ENCODE data around the gene SERPINA4.

Gene SERPINA4, protein sequence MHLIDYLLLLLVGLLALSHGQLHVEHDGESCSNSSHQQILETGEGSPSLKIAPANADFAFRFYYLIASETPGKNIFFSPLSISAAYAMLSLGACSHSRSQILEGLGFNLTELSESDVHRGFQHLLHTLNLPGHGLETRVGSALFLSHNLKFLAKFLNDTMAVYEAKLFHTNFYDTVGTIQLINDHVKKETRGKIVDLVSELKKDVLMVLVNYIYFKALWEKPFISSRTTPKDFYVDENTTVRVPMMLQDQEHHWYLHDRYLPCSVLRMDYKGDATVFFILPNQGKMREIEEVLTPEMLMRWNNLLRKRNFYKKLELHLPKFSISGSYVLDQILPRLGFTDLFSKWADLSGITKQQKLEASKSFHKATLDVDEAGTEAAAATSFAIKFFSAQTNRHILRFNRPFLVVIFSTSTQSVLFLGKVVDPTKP

GRCh38 chr14:94560751-94561655, at the start of gene SERPINA4:
Gene SERPINA4, plus strand, starts transcription at chr14:94561442. Its CDS starts 2,041 bp downstream, at chr14:94563483.
- no peak for DNase-seq

GRCh38 chr14:94514351-94514750, 46.9 kb upstream of the SERPINA4 start:
- no peak for DNase-seq

- no peak for DNase-seq
These were observed 45.8 kb upstream of the SERPINA4 start for GRCh38 chr14:94515426-94515825.

- DNase-seq, result no peak
These were observed 45.4 kb upstream of the SERPINA4 start for GRCh38 chr14:94515856-94516255.

DNA sequence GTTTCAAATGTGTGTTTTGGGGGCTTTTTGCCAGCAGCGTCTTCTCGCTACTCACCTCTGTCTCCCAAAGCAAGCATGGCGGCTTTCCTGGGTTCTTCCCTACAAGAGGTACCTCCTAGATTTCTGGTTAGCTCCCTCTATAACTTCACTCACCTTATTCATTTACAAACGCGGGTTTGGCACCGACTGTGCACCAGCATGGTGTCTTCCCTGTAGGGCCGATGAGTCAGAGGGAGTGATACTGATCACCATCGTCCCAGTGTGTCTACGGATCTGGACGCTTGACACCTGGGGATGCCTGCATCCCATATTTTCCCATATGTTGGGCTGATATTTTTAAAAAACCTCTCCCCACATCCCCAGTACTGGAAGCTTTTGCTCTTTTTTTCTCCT, 44.0 kb upstream of the SERPINA4 start:
- DNase-seq, result no peak

DNA sequence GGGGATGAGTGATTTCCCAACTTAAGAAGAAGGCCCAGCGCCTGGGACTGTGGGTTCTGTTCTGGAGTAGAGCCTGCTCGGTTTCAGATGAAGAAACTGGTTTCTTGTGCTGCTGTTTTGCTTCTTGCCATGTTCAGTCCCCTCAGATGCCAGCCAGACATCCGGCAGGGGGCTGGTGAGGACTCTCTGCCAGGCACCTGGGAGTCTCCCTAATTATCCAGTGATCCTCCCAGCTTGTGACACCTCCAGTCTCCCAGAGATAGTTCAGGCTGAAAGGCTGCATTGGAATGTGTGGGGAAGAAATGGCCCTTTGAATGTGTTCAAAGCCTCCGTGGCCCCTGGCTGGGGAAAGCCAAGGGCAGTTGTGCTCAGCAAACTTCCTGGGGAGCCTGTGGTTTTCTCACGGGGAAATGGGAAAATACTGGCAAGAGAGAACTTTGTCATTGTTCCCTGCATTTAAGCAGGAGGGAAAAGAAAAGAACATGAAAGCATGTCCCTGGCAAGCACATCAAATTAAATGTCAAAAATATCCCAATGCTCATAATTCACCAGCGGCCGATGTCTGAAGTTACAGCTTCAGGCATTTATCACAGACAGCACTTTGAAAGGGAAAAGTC, 43.5 kb upstream of the SERPINA4 start:
- DNase-seq, result no peak

- DNase-seq, result no peak
These were observed 39.7 kb upstream of the SERPINA4 start for GRCh38 chr14:94521375-94522114.

GRCh38 chr14:94522115-94522724, 39.0 kb upstream of the SERPINA4 start:
- no peak for DNase-seq

GRCh38 chr14:94523265-94523664, 38.0 kb upstream of the SERPINA4 start:
- DNase-seq, result no peak

DNA sequence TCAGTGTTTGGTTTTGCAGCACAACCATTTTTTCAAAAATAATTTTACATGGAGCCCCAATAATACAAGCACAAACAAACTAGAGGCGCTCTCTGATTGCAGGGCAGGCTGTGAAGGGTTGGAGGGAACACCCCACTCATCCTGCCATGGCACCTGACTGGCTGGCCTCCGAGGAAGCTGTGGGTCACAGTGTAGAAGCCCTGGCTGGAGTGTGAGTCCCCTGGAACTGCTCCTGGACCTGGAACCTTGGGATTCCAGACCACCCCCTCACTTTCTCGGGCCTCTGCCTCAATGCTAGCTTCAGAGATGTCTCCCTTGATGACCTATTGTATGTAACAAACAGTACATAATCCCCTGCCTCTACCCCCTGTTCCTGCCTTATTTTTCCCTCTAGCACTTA, 37.1 kb upstream of the SERPINA4 start:
- no peak for DNase-seq

GRCh38 chr14:94531187-94531586, 30.1 kb upstream of the SERPINA4 start:
- DNase-seq, result no peak

GRCh38 chr14:94532447-94532846, 28.8 kb upstream of the SERPINA4 start:
- DNase-seq, result no peak

GRCh38 chr14:94535506-94535905, 25.7 kb upstream of the SERPINA4 start:
- no peak for DNase-seq

DNA sequence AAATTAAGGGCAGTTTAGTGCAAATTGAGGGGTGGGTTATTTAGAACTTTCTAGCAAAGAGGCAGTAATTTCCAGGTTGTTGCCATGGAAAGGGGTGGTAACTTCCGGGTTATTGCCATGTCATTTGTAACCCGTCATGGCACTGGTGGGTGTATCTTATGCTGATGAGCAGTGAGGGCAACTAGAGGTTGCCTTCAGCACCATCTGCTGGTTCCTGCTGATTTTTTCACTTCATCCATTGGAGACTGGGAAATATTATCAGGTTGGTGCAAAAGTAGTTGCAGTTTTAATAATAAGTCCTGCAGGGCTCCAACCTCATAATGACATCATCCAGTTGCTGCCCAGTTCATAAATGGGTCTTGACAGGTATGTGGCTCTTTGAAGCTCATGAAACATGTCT, 24.4 kb upstream of the SERPINA4 start:
- no peak for DNase-seq

- DNase-seq, result no peak
These were observed 23.0 kb upstream of the SERPINA4 start for GRCh38 chr14:94538070-94538740.

- DNase-seq, result no peak
These were observed 22.1 kb upstream of the SERPINA4 start for GRCh38 chr14:94539181-94539580.

DNA sequence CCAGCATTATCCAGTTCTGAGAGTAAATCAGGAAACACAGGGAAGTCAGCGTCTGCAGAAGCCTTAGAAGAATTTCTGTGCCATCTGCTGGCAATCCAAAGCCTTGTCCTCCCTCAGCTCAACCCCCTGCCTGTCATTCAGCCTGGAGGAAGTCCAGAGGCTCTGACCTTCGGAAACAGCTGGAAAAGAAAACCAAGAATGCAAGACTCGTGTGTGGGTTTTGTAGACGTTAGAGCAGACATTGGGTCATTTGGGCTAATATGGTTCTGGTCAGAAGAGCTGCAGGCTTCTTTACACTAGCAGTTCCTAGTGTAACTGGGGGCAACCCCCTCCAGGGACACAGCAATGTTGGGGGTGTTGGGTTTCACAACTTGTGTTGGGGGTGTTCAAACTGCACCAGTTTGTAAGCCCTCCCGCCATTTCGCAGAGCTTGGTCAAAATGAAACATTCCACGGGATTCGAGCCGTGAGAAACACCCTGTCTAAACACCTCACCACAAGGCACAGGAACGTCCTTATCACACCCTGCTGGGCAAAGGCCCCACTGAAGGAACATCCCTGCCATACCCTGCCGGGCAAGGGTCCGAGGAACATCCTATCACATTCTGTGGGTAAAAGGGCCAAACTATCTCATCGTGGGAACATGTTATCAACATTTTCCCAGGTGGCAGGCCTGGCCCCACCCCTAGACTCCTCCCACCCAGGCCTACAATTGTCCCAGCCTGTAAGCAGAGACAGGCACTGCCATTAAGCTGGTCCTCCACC, 21.0 kb upstream of the SERPINA4 start:
- no peak for DNase-seq

DNA sequence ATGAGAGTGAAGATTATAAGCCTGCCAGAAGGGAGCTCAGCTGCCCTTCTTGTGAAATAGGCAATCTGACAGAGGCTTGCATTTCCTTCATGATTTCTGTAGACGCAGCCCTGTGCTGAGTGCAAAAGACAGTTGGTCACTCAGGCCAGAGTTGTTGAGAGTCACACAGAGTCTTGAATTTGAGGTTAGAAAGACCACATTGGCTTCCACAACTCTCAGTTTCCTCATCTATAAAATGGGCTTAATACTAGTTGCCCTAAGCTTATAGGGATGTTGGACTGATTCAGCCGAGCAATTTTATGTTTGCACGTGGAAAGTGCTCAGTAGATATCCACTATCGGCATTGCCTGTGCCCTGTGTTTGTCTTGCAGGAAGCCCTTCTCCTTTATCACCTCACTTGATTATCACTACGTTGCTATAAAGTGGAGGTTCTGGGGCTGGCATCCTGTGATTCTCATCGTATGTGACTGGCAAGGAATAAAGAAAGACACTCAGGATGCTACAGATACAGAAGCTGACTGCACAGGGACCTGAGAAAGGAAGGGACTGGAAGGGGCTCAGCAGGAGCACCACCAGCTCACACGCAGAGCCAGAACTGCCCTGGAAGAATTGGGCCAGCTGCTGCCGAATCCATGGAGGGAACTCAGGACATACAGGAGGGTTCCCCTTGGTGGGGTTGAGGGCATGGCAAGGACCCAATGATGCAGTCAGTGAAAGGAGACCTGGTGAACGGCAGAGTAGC, 19.8 kb upstream of the SERPINA4 start:
- no peak for DNase-seq
